ENCODE results near the gene TRAM2. TPM values are rescaled to one million over a fixed set of nuclear protein-coding genes. Genes with fewer than 3 reads are reported as not detected.

The TRAM2 gene
- total RNA-seq, 1 experiment from 2014 or later = 21.3 TPM

- ChIA-PET RAD21 (ENCODE audit: low non-redundant PET in 1 of 2, low total read pairs in 2 of 2, uncharacterized antibody in 2 of 2, unreplicated experiment in 2 of 2) (no interaction called here), POLR2A (no interaction called here), CTCF (no interaction called here)
- BruUV-seq (replicated peaks) = no TSS peak
- peaks cover 23 to 31% of the 10 kb centered on the region in 2 experiments; a peak in 3 of 4 replicates for H3K4me1 ChIP-seq (ENCODE audit: control insufficient read depth in 1 of 2, insufficient read depth in 2 of 2, low read length in 2 of 2)
- no peak overlapping the region for H3K4me3 ChIP-seq (replicated peaks in 1 of 2; ENCODE audit: low read depth in 1 of 2, low read length in 2 of 2)
- H3K9me3 ChIP-seq (ENCODE audit: control insufficient read depth in 1 of 2, insufficient read depth in 1 of 2, low read depth in 1 of 2, low read length in 2 of 2) = no peaks in the 10 kb centered on the region
- no peak overlapping the region for H3K27ac ChIP-seq (ENCODE audit: low read depth, low read length)
- no peaks in the 10 kb centered on the region for H3K36me3 ChIP-seq (ENCODE audit: control insufficient read depth in 1 of 2, insufficient read depth in 2 of 2, low read length in 2 of 2)
- no peaks in the 10 kb centered on the region for H3K27me3 ChIP-seq (ENCODE audit: insufficient read depth, low read length)
- ATAC-seq (no peak), DNase-seq (ENCODE audit: low read depth, low spot score) (no peak)
- H2AFZ ChIP-seq (ENCODE audit: low read depth, low read length, poor library complexity, severe bottlenecking) = no peak overlapping the region
- H3K9me2 ChIP-seq (ENCODE audit: insufficient read depth) = 0 out of 2 replicates have a peak, but pooled peaks cover 2% of the 10 kb centered on the region
- H4K20me1 ChIP-seq (ENCODE audit: insufficient read depth) = no peaks in the 10 kb centered on the region
- no peak overlapping the region for H3K9ac ChIP-seq (ENCODE audit: low read length)
- H3K79me2 ChIP-seq (ENCODE audit: insufficient read depth, low read length) = peaks cover 5% of the 10 kb centered on the region; the same call in 1 of the 2 replicates
- intact Hi-C loops (cut with micrococcal nuclease) = no loop called here
- 0 out of 2 replicates have a peak overlapping the region, but pooled peaks have one; percentile 52 for H3K4me2 ChIP-seq (ENCODE audit: low read length)
- TF ChIP-seq POLR2A (IDR thresholded peaks at IDR 0.05; ENCODE audit: borderline replicate concordance, extremely low read depth, insufficient read depth, insufficient read length) (no peak), ZFX (IDR thresholded peaks at IDR 0.05) (no peak), CEBPB (IDR thresholded peaks at IDR 0.05; ENCODE audit: low read depth) (no peak), TCF7L2 (IDR thresholded peaks at IDR 0.05; ENCODE audit: borderline replicate concordance, extremely low read depth, insufficient read depth, insufficient read length) (no peak), EZH2phosphoT487 (IDR thresholded peaks at IDR 0.05; ENCODE audit: borderline replicate concordance) (no peak), EGR1 (IDR thresholded peaks at IDR 0.05; ENCODE audit: low read depth) (no peak), JUND (IDR thresholded peaks at IDR 0.05) (no peak), CBX3 (IDR thresholded peaks at IDR 0.05; ENCODE audit: low read depth) (no peak), EZH2 (IDR thresholded peaks at IDR 0.05) (no peak), FOSL1 (IDR thresholded peaks at IDR 0.05; ENCODE audit: low read depth) (no peak), POLR2AphosphoS5 (IDR thresholded peaks at IDR 0.05; ENCODE audit: low read depth, low read length) (no peak), MAX (IDR thresholded peaks at IDR 0.05) (no peak), YY1 (IDR thresholded peaks at IDR 0.05; ENCODE audit: extremely low read depth, insufficient replicate concordance, low read depth, low read length) (no peak), SP1 (IDR thresholded peaks at IDR 0.05; ENCODE audit: low read depth) (no peak)
These were observed 53.3 kb downstream of the TRAM2 start for GRCh38 chr6:52523378-52524142.
